SKM-1 (cell line): ENCODE measurements around the gene HOXB3.

ENCODE experiments used
- DNase-seq: peaks from one replicate; lab custom pipeline; 2025; ENCODE audit not compliant: unreplicated experiment; lab: John Stamatoyannopoulos, UW

Gene HOXB3

DNA sequence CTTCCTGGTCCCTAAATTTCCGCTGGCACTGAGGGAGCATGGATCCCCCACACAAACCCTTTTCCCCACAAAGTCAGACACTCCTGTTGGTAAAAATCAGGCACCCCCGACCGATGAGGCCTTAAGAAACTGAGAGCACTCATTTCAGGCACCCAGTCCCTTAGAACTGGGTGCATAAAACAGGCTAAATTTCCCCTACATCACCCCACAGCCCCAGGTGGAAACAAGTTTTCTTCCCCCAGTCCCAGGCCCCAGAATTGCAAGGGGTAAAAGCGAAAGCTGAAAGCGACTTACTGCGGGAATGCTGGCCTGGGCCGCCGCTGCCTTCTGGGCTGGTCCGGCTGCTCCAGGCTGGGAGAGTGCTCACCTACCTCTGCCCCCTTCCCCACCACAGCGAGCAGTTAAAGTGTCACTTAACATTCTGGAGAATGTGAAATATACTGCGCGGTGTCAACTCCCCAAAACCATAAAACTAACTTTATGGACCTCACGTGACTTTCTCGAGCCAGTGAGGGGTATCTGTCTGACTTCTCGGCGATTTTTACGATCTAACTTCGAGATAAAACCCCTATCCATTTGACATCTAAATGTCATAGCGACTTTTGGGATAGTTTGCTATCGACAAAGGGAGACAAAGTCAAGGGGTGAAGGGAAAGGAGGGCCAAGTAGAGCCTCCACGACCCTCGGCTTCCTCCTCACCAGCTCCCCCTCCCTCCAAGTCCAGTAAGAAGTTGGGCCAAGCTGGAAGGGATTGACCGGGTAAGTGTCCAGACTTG lies at the start of gene HOXB3:
HOXB3 (minus strand) TSS at position 411 of the 776 bp plus-strand sequence. CDS start 37,767 bp downstream, outside the sequence.
- DNase-seq, result no peak

GRCh38 chr17:48639136-48639535 lies 49.1 kb upstream of the HOXB3 start:
- no peak for DNase-seq

- no peak for DNase-seq
These were observed 47.6 kb upstream of the HOXB3 start for GRCh38 chr17:48637323-48638260.

DNA sequence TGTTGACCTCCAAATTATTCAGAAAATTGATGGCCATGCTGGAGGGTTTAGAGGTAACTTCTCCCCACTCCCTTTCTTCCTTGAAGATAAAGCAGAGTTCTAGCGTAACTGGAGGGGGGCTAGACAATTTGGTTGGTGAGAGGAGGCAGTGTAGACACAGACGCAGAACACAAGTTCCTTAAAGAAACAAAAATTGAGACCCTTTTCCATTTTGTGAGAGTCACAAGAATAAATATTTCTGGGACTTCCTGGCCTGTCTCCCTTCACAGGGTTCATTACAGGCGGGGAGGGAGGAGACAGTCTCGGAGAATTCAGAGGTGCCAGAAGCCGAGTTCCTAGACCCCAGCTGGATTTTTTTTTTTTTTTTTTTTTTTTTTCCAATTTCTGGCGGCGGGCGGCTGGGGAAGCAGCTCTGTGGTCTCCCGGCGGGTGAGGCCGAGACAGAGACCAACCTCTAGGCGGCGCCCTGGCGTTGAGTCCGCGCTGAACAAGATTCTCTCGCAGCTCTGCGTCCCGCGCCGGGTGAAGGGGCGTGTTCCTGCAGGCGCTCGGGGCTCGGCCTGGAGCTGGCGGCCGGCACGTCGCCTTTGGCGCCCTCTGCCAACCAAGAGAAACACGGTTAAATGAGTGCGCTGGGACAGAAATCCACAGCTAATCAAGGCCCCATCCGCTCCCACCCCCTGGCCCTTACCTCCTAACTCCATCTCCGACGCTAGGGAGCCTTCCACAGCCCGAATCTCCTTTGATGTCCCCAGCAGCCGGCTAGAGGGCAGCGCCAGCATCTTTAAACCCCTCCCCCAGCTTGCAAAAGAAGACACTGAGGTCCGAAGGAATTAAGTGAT lies 46.4 kb upstream of the HOXB3 start:
- no peak for DNase-seq

- no peak for DNase-seq
These were observed 44.6 kb upstream of the HOXB3 start for GRCh38 chr17:48634493-48635208.

- DNase-seq, result no peak
These were observed 43.2 kb upstream of the HOXB3 start for GRCh38 chr17:48633266-48633677.

DNA sequence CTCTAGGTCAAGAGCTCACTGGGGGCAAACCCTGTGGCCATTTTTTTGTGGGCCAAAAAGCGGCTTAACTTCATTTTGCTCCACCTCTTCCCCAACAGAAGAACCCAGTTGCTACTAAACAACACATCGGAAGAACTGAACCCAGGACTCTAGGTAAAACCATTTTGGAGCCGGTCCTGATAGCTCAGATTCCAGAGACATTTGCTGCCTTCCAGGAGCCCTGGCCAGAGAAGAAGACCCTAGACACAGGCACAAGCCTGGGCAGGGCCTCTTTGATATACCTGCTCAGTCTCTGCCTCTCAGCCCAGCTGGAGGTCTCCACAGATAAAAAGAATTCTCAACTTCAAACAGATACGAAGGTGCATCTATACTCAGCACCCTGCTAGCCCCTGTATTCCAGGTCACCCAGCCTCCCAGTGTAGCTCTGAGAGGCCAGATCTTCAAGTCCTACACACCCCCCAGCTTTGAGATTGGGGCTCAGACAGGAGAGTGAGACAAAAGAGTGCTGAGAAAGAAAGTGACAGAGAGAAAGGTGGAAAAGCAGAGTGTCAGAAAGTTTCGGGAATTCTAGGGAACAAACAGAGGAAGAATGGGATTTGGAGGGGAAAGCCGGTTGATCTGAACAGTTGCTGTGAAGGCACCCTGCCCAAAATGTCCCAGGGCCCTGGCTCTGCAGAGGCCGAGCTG lies 42.7 kb upstream of the HOXB3 start:
- DNase-seq, result no peak

- DNase-seq, result no peak
These were observed 41.9 kb upstream of the HOXB3 start for GRCh38 chr17:48631693-48632578.

DNA sequence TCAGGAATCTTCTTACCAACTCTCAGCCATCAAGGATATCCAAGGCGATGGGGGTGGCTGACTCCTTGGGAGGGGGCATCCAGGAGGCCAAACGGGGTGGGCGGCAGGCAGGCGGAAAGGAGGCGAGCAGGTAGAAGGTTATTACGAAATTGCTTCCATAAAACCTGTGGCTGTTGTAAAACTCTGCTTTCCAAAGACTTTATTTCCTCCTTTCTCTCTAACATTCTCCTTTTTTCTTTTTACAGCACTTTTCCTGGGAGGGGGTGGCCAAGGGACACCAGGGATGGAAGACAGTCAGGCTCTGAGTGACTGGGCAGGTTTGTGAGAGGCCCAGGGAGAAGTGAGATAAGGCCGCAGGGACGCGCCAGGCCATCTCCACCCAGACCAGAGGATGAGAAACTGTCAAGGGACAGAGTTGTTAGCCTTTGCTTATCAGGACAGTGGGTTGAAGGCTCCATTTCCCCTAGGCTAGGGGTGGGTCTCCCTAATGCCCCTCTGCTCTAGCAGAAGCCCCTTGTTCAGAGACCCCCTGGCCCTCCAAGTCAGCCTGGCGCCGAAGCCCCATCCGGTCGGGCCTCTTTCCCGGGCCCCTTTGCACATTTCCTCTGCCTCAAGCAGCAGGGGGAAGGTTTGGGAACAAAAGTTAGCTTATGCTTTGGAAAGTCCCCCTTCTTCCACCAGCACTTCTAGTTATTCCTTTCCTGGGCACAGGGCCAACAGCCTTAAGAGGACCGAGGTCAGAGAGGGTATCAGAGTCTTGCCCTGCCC lies 41.1 kb upstream of the HOXB3 start:
- no peak for DNase-seq

GRCh38 chr17:48630009-48630924 lies 40.2 kb upstream of the HOXB3 start:
- no peak for DNase-seq

- DNase-seq, result no peak
These were observed 39.3 kb upstream of the HOXB3 start for GRCh38 chr17:48629411-48629759.

- no peak for DNase-seq
These were observed 38.8 kb upstream of the HOXB3 start for GRCh38 chr17:48628649-48629410.

DNA sequence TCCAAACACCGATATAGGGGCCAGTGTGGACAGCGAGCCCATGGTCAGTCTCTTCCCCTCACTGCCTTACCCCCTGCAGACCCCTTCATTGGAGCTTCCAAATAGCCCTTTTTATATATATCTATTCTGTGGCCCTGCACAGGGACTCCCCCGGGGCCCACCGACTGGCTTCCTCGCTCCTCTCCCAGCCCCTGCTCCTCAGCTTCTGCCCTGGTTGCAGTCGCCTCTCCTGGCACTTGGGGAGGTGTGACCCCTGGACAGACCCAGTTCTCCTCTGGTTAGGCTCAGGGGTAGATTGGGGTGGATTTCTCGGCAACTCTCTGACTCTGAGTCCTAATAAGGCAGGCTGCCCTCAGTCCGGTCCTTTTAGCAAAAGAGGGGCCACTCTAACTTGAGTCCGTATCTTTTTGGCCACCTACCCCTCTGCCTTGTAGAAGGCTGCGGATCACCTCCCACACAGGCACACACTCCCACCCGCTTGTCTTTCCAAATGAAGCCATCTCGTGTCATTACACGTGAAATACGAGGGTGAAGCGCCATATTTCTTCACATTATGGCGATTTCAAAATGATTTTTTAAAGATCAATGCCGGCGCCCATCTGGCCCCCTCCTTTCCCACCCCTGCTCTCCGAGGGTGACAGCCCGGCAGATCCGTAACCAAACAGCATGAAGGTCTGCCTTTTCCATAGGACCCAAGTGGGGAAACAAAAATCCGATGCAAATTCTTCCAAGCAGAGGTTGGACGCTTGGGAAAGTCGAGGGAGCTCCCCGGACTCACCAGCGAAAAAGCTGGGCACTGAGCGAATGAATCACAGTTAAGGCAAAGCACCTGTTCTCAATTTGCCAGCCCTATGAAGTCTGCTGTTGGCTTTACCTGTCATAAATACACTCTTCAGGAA lies 37.8 kb upstream of the HOXB3 start:
- DNase-seq, result no peak

GRCh38 chr17:48627118-48627597 lies 37.1 kb upstream of the HOXB3 start:
- DNase-seq, result no peak
